NCI-H1417 (cell line): ENCODE data around the gene ALDOB.

Source experiments
- DNase-seq, 3 experiments: peaks; one replicate each; lab custom pipeline; 2025; lab: John Stamatoyannopoulos, UW

ALDOB gene

DNA sequence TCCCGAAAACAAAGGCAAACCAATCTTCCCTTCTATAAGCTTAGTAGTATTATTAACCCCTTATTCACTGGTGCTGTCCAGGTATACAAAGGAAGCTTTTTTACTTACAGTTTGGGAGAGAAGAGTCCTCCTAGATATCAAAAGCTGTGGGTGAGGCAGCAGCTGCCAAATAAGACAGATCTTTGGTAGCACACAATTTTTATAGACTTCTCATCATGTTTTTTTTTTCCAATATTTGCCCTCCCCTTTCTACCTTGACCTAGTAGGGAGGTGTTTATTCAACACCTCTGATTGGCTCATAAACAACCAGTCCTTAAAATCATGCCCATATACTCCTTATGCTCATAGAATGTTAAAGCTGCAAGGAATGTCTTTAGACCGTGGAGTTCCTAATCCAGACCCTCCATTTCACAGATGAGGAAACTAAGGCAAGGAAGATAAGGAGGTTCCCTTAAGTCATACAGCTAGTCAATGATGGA, at the start of gene ALDOB:
TSS of gene ALDOB (minus strand) at position 174 of the 479 bp plus-strand sequence. CDS start 4,887 bp downstream, outside the sequence.
- no peak for DNase-seq

DNA sequence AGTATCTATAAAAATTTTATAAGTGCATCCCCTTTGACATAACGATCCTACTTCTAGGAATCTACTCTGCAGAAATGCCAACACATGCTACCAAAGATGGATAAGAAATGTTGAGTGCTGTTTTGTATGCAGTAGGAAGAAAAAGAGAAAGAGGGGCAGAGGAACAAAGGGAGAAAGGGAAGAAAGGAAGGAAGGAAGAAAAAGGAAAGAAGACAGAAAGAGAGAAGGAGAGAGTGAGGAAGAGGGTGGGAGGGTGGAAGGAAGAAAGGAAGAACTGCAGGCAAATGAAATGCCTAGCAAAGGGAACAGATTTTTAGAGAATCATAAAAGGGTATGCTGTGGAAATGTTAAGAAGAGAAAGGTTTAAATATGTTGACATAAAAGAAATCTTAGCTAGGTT, 48.5 kb upstream of the ALDOB start:
- DNase-seq = no peak

DNA sequence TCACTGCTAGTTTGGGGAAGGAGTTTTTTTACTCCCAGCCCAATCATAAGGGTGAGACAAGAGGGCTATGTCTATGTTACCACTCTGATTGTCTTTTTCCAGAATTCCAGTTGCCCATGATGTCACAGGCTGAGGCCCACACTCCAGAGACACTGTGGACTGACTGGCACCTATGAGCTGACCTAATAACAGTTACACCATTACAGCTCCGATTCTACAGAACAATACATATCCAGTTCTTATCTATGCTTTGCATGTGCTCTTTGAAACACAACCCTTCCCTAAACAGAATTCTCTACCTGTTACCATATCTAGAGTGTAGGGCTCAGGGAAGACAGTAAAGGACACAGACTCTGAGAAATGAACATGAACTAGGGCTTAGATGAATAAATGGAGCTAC, 45.7 kb upstream of the ALDOB start:
- no peak for DNase-seq

DNA sequence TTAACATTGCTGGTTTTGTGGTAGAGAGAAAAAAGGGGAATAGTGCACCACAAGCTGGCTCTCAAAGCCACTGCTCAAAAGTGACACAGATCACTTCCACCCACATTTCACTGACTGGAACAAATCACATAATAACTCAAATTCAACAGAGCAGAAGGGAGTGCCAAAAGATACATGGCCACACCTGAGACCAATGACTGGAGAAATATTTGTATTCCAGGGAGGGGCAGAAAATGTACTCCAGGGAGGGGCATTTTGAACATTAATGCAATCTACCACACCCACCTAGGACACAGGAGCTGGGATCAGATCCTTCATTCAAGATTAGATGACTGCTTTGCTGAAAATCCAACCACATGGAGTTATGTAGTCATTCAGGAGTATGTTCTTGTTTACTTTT, 44.8 kb upstream of the ALDOB start:
- peak in 1 of 3 experiments; percentile 34 for DNase-seq

DNA sequence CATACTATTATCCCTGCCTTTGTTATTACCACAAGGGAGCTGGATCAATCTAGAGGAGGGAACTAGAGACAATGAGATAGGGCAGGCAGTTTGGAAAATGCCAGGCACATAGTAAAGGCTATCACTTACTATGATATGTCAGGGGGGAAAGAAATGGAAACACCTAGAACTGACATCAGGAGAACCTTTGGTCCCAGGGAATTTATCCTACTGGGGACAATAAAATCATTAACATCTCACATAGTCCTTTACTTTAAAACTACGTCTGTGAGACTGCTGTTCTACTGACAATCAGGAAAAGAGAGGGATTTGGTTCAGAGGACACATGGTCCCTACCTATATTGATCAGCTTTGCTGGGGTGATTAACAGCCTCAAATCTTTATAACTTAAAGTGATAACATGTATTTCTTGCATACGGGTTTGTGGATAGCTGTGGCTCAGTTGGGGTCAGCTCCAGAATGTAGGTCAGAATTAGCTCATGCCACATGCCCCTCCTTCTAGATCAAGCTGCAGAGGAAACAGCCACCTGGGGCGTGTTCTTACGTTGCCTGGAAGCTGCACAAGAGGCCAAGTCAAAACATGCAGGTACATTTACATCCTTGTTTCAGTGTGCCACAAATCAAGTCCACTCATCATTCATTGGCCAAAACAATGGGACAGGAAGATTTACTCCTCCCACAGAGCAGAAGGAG, 43.9 kb upstream of the ALDOB start:
- DNase-seq = peak in 2 of 3 experiments; percentile 39 to 66

DNA sequence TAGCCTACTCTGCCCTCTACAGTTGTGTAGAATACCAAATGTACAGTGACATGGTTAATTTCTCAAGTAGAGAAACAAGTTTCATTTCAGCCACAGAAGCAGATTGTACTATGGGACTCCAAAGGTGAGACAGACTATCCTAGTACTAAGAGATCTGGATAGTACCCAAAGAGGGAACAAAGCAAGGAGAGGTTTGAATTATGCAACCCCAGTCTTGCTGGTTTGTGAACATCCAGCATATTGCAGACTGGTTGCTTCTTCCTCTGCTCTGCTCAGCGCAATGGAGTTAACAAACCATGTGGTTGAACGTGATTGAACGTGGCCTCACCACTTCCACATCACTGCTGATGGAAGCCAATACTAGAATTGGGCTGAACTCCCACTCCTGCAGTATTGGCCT, 43.3 kb upstream of the ALDOB start:
- DNase-seq = no peak

DNA sequence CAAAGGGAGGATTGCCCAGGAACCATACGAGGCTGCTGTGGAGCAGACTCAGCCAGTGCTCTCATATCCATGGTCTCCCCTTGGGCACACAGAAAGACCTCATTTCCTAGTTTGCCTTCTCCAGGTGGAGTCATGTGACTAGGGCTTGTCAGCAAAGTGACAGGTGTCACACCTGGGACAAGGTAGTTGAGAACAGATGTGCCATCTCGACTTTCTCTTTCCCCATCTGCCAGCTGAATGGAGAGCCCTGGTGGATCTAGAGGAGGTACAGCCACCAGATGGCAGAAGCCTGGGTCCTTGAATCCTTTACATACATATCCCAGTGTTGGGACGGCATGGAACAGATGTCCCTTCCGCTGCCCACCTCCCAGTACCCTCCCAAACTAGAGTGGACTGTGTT, 42.9 kb upstream of the ALDOB start:
- no peak for DNase-seq

DNA sequence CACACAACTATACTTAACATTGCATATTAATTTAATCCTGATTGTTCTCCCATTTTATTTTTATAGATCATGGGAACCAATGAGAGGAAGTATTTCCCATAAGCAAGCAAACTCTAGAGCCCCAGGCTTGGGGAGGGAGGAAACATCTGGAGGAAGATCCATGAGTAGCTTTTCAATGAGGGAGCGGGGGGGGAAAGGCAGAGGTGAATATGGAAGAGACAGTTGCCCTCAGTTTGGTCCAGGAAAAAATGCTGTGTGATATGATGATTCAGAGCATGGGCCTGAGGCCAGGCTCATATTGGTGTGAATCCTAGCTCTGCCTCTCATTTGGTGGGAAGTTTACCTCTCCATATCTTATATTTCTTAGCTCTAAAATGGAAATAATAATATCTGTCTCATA, 42.2 kb upstream of the ALDOB start:
- no peak for DNase-seq

DNA sequence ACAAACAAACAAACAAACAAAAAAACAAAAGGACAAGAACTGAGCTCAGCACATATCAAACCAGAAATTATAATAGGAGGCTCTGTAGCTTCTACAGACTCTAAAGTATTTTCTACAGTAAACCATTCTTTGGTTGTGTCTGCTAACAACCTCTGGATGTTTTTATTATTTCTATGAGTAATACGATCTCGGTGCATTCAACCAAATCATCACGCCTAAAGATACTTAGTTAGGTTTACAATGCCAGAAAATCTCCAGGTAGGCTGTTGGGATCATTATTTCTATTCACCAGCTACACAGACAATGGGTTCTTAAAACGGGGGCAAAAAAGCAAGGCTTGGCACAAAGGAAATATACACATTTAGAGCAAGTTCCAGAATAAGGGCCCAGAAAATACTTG, 41.6 kb upstream of the ALDOB start:
- no peak for DNase-seq

DNA sequence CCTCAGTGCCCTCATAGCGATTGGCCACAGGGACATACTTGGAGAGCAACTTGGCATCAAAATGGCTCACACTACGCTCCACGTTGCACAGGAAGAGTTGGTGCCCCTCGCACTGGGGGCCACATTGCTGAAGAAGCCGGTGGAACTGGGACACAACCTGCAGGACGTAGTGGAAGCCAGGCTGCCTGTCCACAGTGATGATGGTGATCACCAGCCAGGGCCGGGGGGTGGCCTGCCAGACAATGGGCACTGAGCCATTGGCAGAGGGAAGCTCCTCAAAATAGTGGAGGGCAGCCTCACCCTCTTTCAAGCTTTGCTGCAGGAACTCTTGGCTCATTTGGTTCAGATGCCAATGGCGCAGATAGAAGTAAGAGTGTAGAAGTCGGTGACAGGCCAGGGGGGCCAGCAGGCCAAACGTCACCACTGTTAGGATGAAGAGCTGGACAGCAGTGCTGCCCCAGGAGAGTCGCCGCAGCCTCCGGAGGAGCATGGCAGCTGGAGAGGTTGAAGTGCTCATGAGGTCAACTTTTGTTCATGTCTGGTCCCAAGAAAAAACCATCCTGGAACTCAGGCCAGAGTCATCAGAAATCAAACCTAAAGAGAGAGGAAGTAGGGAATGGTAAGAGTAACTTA, 41.1 kb upstream of the ALDOB start:
- no peak for DNase-seq

DNA sequence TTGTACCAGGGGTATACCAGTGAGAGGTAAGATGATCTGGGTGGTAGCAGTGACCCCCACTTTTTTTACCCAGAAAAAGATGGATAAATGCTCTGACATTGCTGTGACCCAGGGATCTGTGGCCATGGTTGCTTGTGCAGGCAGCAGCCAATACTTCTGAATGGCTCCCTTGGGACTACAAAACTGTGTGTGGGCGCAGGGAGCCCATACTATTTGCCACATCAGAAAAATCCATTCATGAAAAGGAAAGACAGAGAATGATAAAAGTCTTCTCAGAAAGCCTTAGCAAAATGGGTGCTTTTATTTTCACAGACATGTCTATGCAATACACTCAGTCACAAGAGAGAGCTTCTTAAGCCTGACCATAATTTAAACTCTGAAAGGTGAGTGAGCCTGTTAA, 37.3 kb upstream of the ALDOB start:
- DNase-seq = no peak

DNA sequence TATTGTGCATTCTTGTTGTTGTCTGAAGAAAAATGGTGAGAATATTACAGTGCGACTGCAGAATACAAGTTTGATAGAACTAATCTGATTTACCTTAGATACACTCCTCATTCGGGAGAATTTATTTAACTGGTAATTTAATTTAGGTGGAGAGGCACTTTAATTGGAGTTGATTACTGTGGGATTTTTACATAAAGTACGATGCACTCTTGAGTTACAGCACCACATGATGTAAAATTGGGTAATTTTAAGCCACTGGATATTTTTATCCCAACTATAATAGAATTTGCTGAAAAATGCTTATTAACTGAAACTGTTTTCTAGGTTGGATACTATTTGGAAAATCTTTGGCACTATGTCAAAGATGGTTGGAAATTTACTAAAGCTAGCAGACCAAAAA, 35.4 kb upstream of the ALDOB start:
- no peak for DNase-seq

DNA sequence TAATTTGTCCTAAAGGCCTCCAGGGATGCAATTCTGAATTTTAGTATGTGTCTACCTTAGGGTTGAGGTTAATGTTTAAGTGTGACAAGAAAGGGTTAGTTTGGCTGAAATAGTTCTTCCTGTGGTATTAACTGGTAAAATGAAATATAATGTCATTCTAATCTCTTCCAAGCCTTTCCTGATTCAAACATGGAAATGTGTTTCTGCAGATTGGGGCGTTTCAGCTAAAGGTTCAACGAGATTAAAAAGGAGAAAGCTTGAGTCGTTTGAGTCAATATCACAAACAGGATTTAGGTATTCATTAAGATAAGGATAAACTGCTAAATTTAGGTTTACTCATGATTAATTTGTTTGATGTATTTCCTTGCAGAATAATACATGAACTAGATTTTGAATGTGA, 34.4 kb upstream of the ALDOB start:
- DNase-seq = no peak

DNA sequence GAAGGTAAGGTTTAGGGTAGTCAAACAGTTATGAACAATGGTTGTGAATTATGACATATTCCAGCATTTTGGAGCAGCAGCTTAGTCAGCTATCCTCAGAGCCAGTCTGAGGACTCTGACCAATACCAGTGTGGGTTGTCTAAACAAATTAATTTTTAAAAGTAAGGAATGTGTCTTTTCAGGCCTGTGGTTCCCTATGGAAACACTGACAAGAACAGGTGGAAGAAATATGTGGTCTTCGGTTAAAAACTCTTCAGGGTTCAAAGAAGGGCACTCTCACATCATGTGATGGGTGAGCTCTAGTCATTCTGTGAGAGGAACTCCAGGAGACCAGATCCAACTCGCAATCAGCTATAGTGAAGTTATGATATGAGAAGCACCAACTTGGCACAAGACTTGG, 33.5 kb upstream of the ALDOB start:
- no peak for DNase-seq

DNA sequence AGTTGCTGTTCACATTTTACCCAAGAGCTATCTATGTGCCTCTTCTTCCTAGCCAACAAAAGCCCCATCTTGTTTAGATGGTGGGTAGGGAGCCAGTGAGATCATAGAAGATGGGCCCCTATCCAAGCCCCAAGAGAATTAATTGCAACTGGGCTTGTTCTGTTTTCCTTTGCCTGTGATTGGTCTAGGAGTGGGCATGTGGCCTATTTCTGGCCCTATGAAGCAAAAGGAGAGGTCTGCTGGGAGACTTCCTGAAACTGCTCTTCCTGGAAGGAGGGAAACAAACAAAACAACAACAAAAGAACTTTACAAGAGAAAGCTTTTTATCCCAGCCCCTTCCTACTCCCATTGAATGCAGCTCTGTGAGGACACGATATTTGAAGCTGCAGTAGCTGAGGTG, 32.5 kb upstream of the ALDOB start:
- DNase-seq = no peak

DNA sequence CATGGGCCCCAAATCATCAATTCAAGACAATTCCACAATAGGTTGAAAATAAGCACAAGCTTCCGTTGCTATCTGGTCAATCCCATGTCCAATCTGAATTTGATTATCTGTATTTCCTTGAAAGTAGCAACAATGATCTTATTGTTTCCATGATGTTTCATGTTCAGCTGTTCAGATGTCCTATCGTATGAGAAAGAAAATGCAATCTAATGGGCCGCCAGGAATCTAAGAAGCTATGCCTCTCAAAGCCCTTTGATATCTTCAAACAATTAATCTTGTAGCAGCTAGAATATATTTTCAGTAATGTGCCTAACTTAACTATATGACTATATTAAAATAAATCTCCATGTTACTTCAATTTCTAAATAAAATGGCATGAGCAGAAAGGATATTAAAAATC, 32.1 kb upstream of the ALDOB start:
- DNase-seq = no peak

DNA sequence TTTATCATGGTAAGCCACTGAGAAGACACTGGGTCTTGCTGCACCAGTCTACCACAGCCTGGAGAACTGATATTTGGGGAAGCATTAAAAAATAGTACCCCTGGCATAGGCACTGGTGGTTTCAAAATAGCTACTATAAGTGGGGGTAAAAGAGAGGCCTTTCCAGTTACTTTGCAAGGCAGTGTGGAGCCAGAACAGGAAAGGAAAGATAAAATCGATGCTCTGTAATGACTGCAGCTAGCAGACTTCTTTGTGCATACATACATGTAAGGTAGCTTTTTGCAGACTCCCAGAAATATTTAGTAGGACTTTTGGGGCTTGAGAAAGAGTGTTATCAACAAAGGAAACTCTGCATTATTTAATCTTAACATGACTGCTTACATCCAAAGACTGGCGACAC, 31.3 kb upstream of the ALDOB start:
- DNase-seq = no peak

DNA sequence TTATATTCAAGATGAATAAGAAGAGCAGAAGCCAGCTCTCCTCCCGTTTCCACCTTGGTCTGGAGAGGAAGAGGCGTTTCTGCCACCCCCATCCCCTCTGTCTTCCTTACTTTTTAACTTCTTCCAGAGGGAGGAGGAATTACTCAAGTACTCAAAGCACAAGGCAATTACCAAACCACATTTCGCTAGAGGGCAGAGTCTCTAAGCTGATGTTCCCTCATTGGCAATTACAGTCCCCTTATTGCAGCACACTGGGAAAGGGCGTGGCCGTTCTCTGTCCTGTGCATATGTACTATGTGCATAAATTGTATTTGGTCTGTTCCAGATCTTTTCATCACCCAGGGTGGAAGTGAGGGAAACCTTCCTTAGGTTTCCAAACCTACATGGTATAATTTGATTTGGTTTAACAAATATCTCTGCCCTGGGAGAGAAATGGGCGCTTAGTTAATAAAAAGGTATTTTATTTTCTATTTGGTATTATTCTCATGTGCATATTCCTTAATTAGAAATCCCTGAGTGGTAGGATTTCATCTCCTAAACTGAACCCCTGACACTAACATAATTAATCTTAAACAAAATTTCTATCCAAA, 29.8 kb upstream of the ALDOB start:
- peak; percentile 32 to 47 (median 34) for DNase-seq

DNA sequence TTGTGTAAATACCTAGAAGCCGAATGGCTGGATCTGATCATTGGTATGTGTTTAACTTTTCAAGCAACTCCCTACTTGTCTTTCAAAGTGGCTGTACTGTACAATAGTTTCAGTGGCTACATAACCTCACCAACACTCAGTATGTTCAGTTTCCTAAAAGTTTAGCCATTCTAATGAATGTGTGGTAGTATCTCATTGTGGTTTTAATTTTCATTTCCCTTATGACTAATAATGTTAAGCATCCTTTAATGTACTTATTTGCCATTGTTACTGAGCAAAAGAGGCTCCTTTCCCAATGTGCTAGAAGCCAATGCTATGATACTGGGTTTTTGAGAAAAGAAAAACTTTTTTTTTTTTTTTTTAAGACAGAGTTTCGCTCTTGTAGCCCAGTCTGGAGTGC, 27.8 kb upstream of the ALDOB start:
- DNase-seq = no peak

DNA sequence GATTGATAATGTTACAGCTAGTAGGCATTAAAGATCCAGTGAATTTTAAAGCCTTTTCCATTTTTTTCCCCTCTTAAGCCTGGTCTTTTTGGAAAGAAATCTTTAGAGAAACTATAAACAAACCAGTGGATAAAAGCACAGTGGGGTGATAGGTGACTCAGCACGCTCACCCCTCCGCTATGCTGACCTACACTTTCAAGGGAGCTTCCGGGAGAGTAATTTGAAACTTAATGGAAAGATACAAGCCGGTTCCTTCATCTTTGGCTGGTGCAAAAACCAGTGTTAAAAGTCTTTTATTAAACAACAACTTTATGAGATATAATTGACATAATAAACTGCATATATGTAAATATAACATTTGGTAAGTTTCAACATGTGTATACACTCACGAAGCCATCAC, 27.0 kb upstream of the ALDOB start:
- DNase-seq = no peak

DNA sequence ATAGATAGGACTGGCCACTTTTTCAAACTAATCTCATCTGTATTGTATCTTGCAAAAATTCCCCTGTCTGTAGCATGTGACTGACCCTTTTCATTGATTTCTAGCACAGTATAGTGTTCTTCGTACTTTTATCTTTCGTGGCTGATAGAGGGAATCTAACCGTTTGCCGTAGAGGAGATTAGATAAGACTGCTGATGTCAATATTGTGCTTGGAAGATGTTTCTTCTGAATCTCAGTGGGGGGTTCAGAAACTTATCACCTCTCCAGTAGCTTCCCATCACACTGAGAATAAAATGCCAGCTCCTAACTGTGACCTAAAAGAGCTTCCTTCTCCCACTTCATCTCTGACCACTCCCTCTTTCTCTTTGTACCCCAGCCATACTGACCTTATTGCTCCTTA, 25.4 kb upstream of the ALDOB start:
- DNase-seq = no peak

DNA sequence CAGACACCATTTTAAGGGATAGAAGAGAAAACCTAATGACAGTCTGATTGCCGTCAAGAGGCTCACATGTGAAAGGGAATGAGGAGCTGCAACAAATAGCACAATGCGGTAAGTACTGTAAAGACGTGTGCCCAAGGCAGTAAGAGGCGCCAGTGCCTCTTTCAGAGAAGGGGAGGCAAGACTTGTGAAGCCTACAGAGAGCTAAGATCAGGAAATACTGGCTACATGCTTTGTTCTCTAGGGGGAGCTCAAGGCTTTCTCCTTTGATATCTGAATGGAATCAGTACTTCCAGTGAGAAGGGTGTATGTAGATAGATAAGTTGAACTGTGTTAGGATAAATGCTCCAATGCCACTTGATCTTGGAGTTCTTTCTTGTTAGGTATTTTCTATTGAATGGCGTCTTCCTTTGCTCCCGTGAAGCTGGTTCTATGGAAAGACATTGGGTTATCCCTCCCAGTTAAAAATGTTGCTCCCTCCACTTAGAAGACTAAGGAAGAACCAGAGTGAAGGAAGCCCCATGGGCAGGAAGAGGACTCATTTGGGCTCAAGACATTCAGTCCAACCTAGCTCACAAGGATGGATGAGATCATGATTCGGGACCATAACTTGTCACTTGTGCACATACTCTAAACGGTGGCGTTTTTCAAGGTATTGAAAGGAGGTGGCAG, 23.5 kb upstream of the ALDOB start:
- DNase-seq = peak; percentile 43 to 88 (median 55)

DNA sequence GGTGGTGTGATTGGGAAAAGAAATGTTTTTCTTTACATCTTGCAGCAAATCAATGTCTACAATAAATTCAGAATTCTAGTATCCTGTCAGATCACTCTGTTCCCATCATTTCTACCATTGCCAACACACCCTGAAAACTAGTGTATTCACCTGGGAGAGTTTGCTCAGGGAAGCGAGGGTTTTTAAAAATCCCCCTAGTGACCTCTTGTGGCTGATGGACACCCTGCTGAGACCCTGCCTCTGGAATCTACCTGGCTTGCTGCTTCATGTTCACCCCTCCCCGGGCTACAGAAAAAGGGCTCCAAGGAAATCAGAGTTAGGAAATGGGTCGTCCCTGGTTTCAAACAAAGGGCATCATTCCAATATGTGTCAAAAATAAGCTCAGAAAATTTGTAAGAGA, 21.4 kb upstream of the ALDOB start:
- DNase-seq = peak in 1 of 3 experiments; percentile 24
